ENCODE results near the gene ETV3L. TPM values are rescaled to one million over a fixed set of nuclear protein-coding genes. Genes with fewer than 3 reads are reported as not detected.
"Not testable (repeated sequence)": the region's sequence is repeated elsewhere in the genome, so short reads cannot be mapped to it uniquely, and the experiment has no call there.

ETV3L gene
- total and polyA plus RNA-seq, 11 donors: not detected

DNA sequence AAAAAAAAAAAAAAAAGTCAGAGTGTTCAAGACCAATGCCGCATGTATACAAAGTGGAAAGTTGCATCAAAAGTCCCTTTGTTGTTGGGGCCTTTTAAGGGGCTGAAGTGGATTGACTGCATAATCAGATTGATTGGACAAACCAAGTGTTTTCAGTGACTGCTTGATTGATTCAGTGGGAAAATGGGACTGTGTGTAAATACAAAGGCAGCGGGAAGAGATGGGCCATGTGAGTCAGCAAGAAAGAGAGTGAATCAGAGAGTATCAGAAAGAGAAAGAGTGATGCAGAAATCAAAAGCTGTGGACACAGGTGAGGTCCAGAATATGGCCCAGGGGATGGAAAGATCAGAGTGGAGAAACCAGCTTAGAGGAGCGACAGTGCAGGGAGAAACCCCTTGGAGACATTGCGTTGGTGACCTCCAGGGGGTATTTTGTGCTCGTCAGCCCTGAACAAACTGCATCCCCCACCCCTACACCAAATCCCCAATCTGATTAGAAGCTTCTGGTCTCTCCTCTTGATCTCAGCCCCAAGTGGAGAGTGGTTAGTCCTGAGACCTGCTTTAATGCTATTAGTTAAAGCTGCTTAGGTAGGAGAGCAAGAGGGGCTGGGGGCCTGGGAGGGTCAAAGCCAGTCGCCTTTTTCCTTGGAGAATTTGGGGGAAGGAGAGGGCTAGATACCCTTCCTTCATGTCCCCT, 5.1 kb upstream of the ETV3L start:
- Histone ChIP-seq H3K27me3 (peaks cover 0 to 33% (median 24%) of the 10 kb centered on the region in 9 donors), H3K27ac (no peak overlapping the region), H3K36me3 (no peaks in the 10 kb centered on the region), H3K4me3 (no peak overlapping the region), H3K4me1 (peaks cover 0 to 14% (median 0%) of the 10 kb centered on the region in 12 donors), H3K9me3 (no peaks in the 10 kb centered on the region)
- ATAC-seq (no peak), DNase-seq (no peak)
- TF ChIP-seq, protein P1, sequence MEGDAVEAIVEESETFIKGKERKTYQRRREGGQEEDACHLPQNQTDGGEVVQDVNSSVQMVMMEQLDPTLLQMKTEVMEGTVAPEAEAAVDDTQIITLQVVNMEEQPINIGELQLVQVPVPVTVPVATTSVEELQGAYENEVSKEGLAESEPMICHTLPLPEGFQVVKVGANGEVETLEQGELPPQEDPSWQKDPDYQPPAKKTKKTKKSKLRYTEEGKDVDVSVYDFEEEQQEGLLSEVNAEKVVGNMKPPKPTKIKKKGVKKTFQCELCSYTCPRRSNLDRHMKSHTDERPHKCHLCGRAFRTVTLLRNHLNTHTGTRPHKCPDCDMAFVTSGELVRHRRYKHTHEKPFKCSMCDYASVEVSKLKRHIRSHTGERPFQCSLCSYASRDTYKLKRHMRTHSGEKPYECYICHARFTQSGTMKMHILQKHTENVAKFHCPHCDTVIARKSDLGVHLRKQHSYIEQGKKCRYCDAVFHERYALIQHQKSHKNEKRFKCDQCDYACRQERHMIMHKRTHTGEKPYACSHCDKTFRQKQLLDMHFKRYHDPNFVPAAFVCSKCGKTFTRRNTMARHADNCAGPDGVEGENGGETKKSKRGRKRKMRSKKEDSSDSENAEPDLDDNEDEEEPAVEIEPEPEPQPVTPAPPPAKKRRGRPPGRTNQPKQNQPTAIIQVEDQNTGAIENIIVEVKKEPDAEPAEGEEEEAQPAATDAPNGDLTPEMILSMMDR (IDR thresholded peaks at IDR 0.05): no peak
- TF ChIP-seq POLR2A (IDR thresholded peaks at IDR 0.05): no peak
- 71 to 75% (median 73%) methylated on average over 6 of the region's 6 CpGs for WGBS, 4 donors
- intact Hi-C loops (cut with DNase I): no loop called here

- H3K27me3 ChIP-seq: peaks cover 0 to 18% (median 15%) of the 10 kb centered on the region in 9 donors
- no peak overlapping the region for H3K4me3 ChIP-seq
- H3K27ac ChIP-seq: no peak overlapping the region
- no peak for DNase-seq
- ATAC-seq: no peak
- TF ChIP-seq, protein P1 (IDR thresholded peaks at IDR 0.05): no peak
- TF ChIP-seq POLR2A (IDR thresholded peaks at IDR 0.05): no peak
- peaks cover 0 to 14% (median 0%) of the 10 kb centered on the region in 12 donors for H3K4me1 ChIP-seq
- intact Hi-C loops (cut with DNase I): no loop called here
- no peaks in the 10 kb centered on the region for H3K36me3 ChIP-seq
- H3K9me3 ChIP-seq: no peaks in the 10 kb centered on the region
- WGBS, 4 donors: 56 to 63% (median 59%) methylated on average over 5 of the region's 5 CpGs
These were observed 3.7 kb upstream of the ETV3L start for GRCh38 chr1:157103268-157103667.

- Histone ChIP-seq H3K27ac (no peak overlapping the region), H3K27me3 (peaks cover 0 to 6% (median 0%) of the 10 kb centered on the region in 9 donors), H3K4me3 (no peak overlapping the region), H3K4me1 (peaks cover 0 to 6% (median 0%) of the 10 kb centered on the region in 12 donors), H3K9me3 (no peaks in the 10 kb centered on the region), H3K36me3 (no peaks in the 10 kb centered on the region)
- ATAC-seq (no peak), DNase-seq (no peak)
- intact Hi-C loops (cut with DNase I): no loop called here
- 87 to 92% (median 88%) methylated on average over 4 of the region's 4 CpGs for WGBS, 4 donors
- TF ChIP-seq, protein P1 (IDR thresholded peaks at IDR 0.05): no peak
- no peak for TF ChIP-seq POLR2A (IDR thresholded peaks at IDR 0.05)
These were observed 1.5 kb upstream of the ETV3L start for GRCh38 chr1:157101149-157101548.

- DNase-seq: not testable (repeated sequence)
- intact Hi-C loops (cut with DNase I): loop anchor here in 3 of 10 donors (10.0 kb wide), 2 partner anchors 386 to 396 kb away; no protein-coding TSS in a partner anchor
These were observed 498 bp downstream of the ETV3L start for GRCh38 chr1:157098987-157099632.

More at GRCh38 chr1:157098987-157099632, 498 bp downstream of the ETV3L start:
- not testable (repeated sequence) for H3K27me3 ChIP-seq, H3K9me3 ChIP-seq, H3K4me3 ChIP-seq, H3K36me3 ChIP-seq, H3K27ac ChIP-seq, H3K4me1 ChIP-seq
- 78 to 83% (median 80%) methylated on average over 16 to 17 of the region's 17 CpGs for WGBS, 4 donors
- peak in 1 of 4 donors; percentile 29 for ATAC-seq

Data from heart left ventricle (tissue), 16 donors.